Left hindlimb (tissue), 1 donor: Measurements from ENCODE around the gene MEIKIN.

Experiments
- DNase-seq: peaks from one replicate; pipeline ENCODE4 v3.0.0-alpha.2; 2018

The MEIKIN gene, protein sequence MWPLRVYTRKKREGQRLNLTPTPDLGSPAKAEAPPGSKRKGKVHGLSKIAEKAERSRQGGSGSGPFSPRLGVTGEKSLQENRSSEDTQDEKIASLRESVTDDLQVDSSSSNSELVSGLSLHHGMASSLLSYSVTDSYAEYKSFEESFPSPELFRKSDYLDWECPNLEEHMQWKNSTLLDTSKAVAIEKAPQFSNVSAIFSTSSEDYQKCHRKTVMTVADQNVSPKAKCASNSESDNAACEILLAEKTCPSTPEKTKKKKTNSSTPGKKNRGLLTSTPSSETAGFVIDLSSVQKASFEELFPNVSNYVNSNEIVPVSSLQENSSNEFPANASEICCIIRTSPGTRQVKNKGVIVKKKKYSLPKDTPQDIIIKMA

DNA sequence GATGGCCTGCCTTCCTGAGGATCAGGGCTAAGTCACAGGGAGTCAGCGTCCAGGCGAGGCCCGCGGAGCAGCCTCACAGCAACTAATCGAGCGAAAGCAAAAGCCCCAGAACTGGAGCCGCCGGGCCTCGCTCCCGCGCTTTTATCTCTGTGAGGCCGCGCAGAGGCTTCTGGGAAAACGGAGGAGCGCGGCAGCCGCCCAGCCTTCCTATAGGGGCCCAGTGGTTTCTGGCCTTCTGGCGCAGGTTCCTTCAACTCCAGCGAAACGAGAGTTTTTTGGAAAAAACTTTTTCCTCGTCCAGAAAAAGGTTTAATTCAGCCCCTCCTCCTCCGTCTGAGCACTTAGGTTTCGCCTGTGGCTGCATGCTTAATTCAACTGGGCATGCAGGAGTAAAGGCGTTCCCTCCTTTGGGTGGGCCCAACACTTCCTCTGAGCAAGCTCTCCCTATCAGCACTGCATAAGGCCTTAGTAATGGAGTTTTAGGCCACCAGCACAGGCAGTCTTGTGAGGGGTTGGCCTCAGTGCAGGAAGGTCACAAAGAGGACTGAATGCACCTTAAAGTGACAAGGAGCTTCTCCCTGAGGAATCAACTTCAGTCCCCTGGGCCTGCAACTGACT, at the start of gene MEIKIN:
MEIKIN (minus strand) TSS at position 113 of the 618 bp plus-strand sequence. CDS start 158 bp downstream, outside the sequence.
- no peak for DNase-seq

DNA sequence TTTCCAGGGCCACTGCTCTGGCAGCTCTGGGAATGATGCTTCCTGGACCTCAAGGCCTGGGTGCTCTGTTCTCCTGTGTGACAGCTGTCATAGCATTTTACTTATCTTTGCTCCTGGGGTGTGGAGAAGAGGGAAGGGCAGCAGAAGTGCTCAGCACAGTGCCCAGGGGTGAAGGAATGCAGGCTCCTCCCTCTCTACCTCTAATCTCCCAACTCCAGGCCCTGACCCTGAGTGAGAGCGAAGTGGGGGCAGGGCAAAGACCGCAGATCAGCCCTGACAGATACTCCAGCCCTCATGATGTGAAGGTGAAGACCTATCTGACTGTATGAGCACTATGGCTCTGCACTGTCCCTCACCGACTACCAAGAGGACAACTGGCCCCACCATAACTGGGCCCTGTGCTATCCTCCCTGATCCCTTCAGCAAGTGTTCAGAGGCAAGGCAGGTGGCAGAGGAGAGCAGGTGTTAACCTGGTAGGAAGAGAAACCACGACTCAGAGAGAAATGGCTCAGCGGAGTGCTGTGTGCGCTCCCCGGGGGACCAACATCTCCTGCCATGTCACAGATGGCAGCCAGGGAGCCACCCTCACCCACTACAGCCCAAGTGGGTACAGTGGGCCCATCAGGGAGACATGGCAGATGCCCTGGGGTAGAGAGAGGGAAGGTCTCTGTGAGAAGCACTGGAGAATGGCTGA, 49.2 kb upstream of the MEIKIN start:
- no peak for DNase-seq

DNA sequence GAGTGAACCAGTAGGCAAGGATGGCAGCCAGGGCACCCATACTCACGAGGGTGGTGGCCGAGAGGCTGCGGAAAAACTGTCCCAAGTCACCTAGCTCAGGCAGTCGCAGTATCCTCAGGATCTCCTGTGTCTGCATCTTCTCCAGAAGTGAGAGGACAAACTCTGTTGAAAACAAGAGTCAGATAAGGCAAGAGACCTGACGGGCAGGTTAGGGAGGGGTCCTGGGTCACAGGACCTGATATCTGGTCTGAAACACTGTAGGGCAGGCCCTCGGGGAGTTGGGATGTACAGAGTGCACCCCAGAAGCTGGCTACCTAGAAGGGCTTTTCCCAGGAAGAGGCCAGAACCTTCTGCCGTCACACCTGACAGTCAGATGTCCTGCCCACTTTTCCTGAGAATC, 48.6 kb upstream of the MEIKIN start:
- DNase-seq = no peak

DNA sequence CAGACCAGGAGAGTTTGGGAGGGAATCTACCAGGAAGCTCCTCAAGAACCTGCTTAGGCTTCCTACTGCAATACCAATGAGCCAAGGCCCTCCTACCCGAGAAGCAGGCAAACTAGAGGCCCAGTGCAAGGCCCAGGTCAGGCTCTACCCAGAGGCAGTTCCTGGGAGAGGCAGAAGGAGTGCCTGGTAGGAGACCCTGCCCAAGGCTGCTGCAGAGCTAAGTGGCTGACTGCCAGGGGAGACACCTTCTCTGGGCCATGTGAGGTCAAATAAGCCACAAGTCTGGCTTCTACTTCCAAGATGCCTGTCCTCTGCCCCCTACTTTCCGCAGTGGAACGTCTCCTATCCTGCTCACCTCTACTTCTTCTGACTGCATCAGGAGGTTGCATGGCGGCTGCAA, 48.2 kb upstream of the MEIKIN start:
- DNase-seq = no peak

DNA sequence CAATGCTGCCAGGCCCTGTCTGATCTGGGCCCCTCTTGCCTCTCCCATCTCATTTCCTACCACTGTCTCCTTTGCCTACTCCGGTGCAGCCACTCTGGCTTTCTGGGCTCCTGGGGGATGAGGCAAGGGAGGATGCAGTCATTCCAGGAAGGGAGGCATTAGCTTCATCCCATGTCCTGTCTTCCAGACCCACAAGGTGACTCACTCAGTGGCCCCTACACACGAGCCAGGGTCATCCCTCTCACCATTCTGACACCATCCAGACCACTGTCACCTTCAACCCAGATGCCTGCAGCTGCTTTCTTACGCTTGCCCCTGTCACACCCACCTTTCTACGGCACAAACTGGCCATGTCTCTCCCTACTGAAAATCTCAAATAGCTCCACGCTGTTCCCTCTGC, 46.9 kb upstream of the MEIKIN start:
- no peak for DNase-seq

DNA sequence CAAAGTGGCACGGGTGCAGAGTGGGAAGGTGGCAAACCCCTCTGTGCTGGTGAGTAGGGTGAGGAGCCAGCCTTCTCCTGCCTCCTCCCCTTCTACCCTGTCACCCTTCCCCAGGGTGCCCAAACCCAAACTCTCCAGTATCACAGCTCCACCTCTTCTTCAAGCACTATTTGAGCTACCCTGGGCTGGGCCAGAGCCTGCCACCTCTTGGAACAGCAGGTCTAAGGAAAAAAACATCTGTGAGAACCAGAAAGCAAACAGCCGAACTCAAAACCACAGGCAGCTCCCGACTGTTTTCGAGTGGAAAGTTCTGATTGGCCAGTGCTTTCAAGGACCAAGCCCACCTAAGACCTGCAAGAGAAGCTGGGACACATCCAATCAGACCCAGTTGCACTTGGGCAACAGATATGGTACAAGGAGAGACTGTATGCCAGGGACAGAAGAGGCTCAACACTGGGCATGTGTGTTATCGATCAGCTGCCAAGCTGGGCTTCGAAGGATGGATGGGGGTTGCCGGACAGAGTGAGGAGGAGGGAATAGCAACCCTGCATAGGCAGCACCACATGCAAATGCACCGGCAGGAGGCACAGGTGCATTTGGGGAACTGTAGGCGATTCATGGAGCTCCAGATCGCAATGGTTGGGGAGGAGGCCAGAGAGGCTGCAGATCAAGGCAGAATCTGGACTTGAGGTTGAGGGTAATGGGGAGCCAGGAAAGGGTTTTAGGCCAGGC, 46.3 kb upstream of the MEIKIN start:
- no peak for DNase-seq

DNA sequence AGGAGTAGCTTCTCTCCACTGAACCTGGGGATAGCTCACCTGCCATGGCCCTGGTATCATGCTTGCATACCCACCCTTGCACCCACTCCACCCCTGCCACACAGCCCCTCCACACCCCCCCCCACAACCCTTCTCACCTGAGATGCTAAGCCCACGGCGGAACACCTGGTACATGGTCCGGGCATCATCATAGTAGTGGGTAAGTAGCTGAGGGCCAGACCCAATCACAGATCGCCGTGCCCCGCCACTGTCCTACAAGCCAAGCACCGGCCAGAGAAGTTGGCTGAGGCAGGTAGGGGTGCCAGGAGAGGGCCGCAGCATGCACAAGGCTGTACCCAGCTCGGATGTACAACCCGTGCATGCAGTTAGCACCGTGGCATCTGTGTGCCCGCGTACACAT, 45.3 kb upstream of the MEIKIN start:
- no peak for DNase-seq

DNA sequence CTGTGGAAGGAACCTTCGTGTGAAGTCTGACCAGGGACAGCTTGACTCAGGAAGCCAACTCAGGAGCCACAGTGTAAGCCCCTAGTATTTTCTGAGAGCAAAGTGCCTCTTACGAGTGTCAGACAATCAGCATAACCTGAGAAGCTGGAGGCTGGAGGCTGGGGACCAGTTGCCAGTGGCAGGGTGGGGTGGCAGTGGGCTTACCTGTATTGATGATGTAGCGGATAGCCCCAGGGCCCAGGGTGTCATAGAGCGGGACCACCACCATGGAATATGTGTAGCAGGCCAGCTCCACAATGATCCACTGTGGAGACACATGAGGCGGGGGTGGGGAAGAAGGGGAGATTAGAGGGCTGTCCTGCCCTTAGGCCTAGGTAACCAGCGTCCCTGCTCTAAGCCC, 43.1 kb upstream of the MEIKIN start:
- DNase-seq = no peak

DNA sequence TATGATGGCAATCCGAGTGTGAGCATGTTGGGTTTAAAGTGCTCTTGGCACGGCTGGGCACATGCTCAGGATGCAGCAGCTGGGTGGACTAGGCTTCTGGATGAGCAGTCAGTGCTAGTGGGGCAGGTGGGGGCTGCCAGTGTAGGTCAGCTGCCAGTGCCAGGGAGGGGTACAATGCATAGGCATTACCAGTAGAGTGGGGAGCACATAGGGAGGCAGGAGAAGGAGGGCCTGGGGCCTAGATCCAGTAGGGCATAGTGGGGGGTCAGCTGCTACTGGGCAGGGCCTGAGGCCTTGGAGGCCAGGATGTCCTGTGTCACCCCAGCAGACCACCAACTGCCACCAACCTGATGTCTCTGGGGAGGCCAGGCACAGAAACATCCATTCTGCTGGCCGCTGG, 41.8 kb upstream of the MEIKIN start:
- no peak for DNase-seq

DNA sequence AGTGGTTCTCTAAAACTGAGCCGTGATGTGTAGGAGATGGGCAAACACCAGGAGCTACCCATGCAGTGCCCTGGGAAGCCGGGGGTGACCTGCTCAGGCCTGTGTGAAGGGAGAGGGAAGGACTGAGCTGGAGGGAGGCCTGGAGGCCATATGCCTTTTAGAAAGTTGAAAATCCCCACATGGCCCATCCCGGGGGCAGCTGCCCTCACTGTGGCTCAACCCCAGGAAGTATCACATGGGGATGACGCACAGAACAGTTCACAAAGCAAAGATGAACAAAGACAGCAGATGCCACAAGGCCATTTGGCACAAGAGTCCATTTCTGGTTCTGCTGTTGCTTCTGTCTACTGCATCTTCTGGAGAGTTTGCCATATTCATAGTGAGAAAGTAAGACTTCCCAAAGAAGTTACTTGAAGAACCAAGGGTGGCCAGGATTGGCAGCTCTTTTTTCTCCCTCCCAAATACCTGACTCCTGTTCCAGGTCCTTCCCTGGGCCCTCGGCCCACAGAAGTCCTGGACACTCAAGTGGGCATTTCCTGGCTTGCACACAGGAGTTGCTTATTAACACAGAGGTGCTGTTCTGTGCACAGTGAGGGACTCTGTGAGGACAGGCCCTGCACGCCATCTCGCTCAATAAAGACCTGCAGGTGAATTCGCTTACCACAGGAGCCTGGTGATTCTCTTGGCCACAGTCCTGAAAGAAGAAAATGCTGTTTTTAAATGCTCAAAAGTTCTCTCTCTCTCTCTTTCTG, 40.9 kb upstream of the MEIKIN start:
- DNase-seq = no peak

DNA sequence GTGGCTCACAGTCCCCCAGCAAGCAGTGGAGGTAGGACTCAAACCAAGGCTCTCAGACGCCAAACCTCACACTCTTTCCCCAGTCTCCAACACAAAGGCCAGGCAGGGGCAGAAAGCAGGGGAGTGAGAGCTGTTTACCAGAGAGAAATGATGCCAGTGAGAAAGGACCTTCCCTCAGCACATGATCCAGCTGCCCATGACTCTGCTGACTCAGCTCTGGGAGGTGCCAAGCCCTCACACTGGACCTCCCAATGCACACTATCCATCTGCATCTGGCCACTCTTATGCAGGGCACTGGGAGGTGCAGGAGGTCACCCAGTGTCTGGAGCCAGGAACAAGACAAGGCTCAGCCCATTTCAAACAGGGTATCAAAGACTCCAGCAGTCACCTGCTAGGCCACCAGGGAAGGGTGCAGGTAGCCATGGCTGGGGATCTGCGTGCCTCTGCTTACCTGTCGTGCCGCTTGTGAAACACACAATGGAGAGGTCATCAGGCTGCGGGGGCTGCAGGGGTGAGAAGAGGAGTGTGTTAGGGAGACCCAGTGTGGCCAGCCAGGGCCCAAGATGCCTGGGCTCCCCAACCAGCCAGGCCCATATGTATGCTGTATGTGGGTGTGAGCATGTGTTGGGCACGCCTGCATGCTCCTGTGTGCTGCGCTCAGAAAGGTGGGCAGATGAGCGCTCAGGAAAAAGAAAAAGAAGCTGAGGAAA, 39.6 kb upstream of the MEIKIN start:
- no peak for DNase-seq

DNA sequence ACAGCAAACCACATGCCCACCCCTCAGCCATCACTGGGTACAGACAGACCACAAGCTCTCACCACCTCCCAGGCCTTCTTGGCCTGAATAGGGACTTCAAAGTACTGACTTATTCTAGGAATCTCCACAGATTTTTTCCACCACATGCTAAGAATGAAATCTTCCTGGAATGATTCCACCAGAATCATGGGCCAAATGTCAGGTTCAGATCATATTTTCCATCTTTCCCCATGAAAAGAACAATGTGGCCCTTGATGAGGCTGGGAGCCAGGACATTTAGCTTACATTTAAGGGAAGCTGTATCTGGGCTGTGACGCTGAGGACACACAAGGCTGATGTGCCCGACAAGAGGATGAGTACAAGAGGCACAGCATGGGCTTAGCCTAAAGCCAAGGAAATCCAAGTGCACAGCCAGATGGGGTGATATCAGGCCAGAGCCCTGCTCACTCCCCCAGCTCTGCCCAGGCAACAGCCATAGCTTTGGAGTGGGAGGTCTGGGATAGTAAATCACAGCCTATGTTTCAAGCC, 37.8 kb upstream of the MEIKIN start:
- peak; percentile 72 for DNase-seq

DNA sequence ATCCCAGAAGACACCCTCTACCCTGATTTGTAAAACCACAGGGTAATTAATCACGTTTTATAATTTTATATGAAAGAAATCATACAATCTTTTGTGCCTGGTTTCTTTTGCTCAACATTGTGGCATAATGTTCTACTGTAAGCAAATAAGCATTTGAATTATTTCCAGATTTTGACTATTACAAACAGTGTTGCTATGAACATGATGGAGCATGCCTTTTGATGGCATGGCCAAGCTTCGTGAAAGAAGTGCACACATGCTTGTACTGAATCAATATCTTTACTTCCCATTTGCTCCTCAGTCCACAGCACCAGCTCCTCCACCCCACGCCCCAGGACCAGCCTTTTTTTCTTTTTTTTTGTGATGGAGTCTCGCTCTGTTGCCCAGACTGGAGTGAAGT, 36.1 kb upstream of the MEIKIN start:
- no peak for DNase-seq

DNA sequence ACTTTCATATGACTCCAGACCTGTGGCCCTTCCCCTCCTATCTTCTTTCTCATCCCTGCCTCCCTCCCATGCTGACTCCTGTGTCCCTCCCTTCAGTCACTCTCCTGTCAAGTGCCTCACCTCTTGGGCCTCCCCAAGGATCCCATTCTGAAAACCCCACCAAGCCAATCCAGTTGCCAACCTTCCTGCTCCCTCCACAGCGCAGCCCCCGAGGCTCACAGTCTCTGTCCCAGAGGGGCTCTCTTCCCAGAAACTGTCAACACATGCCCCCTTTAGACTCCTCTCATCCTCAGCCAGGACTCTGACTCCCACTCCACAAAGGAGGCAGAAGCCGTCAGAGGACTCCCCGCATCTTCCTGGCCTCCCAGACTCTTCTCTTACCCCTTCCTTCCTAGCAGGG, 35.2 kb upstream of the MEIKIN start:
- DNase-seq = no peak

DNA sequence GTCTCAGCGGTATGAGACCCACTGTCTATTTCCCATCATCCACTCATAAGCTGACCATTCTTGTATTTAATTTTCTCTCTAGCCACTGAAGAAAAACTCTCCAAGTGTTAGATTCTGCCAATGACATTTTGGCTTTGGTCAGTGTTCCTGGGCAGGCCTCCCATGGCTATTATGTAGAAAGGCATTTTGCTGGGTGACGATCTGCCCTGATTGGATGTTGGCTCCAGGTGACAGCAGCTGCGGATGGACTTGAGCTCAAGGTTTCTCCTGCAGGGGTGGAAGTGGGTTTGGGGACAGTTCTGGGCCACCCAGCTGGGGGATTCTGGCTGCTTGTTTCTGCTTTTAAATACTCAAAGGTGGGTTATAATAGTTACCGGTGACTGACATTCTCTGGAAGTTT, 34.4 kb upstream of the MEIKIN start:
- no peak for DNase-seq

DNA sequence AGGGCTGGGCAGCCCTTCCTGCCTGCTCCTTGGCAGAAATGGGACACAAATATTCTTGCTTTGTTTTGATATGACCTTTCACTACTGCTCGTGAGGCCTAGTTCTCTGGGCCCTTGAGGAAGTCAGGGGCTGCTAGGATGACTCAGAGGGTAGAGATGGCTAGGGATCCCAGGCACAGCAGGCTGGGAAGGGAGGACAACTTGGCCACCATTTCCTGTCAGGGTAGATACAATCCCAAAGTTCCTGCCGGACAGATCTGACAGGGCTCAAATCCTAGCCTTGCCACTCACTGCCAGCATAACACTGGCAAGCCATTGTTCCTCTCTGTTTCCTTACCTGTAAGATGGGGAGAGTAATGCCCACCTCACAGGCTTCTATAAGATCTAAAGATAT, 31.7 kb upstream of the MEIKIN start:
- DNase-seq = no peak

DNA sequence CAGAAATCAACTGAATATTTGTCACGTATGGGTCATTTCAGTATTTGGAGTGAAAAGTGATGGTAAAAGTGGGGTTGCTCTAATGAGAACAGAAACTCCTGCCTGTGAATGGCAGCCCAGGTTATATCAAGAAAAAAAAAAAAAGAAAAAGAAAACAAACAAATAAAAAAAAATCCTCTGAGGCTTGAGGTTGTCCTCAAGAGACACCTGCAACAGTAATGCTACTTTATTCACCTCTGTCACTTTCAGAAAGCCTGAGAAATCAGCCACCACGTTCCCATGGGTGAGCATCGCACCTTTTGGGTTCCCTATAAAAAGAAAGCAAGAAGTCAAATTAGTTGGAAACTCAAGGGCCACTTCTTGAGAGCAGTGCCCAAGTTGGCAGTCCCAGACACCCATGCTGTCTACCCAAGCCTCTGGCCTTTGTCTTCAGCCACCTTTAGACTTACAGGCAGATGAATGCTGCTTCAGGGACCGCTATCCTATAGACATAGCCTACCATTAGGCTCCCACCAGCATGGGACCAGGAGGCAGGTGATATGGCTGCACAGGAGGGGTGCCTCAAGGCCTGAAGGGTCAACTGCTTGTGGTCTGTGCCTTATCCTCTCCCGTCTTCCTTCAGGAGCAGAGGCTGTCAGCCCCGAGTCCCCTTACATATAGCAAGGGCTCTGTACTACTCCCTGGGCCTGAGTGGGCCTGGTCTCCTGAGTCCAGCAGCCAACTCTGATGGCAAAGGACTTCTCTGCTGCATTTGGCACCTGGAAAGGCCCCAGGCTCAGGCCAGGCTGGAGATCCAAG, 31.1 kb upstream of the MEIKIN start:
- DNase-seq = no peak

DNA sequence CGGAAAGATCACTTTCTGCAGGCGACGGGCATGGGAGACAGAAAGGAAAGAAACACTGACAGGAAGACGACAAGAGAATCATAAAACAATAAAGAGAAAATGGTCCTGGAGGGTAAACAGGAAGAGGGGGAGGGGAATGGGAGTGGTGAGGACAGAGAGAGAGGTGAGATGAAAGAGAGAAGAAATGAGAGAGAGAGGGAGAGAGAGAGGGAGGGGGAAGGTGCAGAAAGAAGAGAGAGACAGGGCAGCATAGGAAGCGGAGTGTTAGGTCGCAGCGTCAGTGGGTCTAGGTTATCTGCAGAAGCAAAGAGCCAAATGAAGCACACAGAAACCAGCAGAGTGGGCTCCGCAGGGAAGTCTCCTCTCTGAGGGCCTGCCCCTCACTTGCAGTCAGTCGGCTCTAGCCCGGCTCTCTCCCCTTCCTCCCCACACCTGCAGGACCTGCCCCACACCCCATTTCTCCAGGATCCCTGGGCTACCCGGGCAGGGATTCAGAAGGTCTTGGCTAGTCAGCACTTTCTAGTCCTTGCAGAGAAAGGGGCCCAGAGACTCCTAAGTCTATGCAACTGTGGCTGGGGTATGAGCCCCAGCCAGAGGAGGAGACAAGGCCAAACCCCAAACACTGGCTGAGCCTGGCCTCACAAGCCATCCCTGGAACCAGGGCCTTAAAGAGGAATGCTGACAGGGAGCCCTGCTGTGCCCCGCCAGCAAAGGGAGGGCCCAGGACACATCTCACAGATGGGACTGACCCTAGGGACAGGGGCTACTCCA, 29.7 kb upstream of the MEIKIN start:
- no peak for DNase-seq

DNA sequence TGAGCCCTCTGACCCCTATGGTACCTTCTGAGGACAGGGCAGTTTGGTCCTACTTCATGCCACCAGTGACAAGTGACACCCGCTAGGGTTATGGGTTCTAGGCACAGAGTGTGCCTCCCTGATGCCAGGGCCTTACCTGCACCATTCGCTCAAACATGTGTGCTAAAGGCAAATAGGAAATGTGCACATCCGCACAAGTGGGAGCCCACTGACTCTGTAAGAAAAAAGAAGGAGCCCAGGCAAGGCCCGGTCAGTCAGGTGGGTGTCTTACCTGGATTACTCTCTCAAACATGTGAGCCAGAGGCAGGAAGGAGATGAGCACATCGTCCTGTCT, 29.1 kb upstream of the MEIKIN start:
- no peak for DNase-seq

DNA sequence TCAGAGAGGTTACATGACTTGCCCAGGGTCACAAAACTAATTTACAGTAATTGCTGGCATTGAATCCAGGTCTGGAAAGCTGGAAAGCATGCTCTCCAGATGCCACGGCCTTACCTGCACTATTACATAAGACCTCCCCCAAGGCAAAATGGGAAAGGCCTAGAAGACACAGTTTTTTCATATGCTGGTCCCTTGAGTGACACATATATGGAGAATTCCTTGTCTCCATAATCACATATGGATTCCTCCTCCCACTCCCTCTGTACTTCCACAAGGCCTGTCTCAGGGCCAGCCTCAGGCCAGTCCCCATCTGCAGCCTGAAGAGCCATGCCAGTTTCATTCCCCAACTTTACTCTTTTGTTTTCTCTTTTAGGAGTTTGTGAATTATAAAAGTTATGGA, 28.6 kb upstream of the MEIKIN start:
- DNase-seq = no peak
